Panc1 (cell line): Measurements from ENCODE around the gene FLVCR1.
"Not testable (repeated sequence)": the region's sequence is repeated elsewhere in the genome, so short reads cannot be mapped to it uniquely, and the experiment has no call there.

Experiments
- POLR2AphosphoS5 ChIP-seq: IDR thresholded peaks from 2 replicates; pipeline ENCODE4 v1.6.1; 2012; ENCODE audit warnings: mild to moderate bottlenecking, low read depth, low read length, moderate library complexity
- SIN3A ChIP-seq: IDR thresholded peaks from 2 replicates; pipeline ENCODE4 v1.6.1; 2012; ENCODE audit warnings: low read depth, mild to moderate bottlenecking, low read length, moderate library complexity, borderline replicate concordance; ENCODE audit not compliant: insufficient read depth
- TCF7L2 ChIP-seq: IDR thresholded peaks from 2 replicates; pipeline ENCODE4 v1.6.1; 2011; ENCODE audit warnings: mild to moderate bottlenecking, low read depth, low read length, inconsistent platforms
- TF ChIP-seq, protein P1 (sequence below): fragments of 450-650 bp; IDR thresholded peaks from 2 replicates; pipeline ENCODE4 v1.5.1; 2017; ENCODE audit warnings: mild to moderate bottlenecking
- TF ChIP-seq, protein P2 (sequence below), 2 experiments: IDR thresholded peaks; 2 replicates each; pipeline ENCODE4 v1.6.1; 2011 to 2012; ENCODE audit warnings: low read depth in 2 of 2, control low read depth in 1 of 2, low read length in 1 of 2, mild to moderate bottlenecking in 1 of 2, moderate library complexity in 1 of 2; ENCODE audit not compliant: insufficient read depth in 1 of 2

DNA sequence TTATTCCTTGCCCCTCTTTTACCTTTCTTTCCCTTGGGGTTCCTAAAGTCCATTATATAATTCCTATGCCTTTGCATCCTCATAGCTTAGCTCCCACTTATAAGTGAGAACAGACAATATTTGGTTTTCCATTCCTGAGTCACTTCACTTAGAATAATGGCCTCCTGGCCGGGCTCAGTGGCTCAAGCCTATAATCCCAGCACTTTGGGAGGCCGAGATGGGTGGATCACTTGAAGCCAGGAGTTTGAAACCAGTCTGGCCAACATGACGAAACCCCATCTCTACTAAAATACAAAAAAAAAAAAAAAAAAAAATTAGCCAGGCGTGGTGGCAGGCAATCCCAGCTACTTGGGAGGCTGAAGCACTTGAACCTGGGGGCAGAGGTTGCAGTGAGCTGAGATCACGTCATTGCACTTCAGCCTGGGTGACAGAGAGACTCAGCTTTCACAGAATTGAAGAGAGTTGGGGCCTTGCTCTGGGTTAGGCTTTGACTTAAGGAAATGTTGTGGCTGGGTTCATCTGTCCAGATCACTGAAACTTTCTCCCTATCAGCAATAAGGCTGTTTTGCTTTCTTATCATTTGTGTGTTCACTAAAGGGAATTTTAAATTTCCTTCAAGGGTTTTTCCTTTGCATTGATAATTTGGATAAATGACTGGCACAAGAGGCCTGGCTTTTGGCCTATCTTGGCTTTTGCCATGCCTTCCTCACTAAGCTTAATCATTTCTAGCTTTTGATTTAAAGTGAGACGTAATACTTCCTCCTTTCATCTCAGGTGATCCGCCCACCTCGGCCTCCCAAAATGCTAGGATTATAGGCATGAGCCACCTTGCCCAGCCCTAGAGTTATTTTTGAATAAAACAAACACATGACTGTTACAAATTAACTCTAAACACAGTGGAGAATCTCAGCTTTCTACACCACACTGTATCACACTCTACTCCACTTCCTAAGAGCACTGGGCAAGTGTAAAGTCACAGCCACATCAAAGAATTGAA is 24.6 kb upstream of the FLVCR1 start:
- TF ChIP-seq, protein P1, sequence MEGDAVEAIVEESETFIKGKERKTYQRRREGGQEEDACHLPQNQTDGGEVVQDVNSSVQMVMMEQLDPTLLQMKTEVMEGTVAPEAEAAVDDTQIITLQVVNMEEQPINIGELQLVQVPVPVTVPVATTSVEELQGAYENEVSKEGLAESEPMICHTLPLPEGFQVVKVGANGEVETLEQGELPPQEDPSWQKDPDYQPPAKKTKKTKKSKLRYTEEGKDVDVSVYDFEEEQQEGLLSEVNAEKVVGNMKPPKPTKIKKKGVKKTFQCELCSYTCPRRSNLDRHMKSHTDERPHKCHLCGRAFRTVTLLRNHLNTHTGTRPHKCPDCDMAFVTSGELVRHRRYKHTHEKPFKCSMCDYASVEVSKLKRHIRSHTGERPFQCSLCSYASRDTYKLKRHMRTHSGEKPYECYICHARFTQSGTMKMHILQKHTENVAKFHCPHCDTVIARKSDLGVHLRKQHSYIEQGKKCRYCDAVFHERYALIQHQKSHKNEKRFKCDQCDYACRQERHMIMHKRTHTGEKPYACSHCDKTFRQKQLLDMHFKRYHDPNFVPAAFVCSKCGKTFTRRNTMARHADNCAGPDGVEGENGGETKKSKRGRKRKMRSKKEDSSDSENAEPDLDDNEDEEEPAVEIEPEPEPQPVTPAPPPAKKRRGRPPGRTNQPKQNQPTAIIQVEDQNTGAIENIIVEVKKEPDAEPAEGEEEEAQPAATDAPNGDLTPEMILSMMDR = not testable (repeated sequence)
- not testable (repeated sequence) for TF ChIP-seq POLR2AphosphoS5, TCF7L2, SIN3A
- TF ChIP-seq, protein P2, sequence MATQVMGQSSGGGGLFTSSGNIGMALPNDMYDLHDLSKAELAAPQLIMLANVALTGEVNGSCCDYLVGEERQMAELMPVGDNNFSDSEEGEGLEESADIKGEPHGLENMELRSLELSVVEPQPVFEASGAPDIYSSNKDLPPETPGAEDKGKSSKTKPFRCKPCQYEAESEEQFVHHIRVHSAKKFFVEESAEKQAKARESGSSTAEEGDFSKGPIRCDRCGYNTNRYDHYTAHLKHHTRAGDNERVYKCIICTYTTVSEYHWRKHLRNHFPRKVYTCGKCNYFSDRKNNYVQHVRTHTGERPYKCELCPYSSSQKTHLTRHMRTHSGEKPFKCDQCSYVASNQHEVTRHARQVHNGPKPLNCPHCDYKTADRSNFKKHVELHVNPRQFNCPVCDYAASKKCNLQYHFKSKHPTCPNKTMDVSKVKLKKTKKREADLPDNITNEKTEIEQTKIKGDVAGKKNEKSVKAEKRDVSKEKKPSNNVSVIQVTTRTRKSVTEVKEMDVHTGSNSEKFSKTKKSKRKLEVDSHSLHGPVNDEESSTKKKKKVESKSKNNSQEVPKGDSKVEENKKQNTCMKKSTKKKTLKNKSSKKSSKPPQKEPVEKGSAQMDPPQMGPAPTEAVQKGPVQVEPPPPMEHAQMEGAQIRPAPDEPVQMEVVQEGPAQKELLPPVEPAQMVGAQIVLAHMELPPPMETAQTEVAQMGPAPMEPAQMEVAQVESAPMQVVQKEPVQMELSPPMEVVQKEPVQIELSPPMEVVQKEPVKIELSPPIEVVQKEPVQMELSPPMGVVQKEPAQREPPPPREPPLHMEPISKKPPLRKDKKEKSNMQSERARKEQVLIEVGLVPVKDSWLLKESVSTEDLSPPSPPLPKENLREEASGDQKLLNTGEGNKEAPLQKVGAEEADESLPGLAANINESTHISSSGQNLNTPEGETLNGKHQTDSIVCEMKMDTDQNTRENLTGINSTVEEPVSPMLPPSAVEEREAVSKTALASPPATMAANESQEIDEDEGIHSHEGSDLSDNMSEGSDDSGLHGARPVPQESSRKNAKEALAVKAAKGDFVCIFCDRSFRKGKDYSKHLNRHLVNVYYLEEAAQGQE (IDR thresholded peaks at IDR 0.05; ENCODE audit: insufficient read depth in 1 of 2, low read depth in 2 of 2, low read length in 1 of 2) = not testable (repeated sequence)
